Measurements from ENCODE around the gene SRI.

The SRI gene

DNA sequence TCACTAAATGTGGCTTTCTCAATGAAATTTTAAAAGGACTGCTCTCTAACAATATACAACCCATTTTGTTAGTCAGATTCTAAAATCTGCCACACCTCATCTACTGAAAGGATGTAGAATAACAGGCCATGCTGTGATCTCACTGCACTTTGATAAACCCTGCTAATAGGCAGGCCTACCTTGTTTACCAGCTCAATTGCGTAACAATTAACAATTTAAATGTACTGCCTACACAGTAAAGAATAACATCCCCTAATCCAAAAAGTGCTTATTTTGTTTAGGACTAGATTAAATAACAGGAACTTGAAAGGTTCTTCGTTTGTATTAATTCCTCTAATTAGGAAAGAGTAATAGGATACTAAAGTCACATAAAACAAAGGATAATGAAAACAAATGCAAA, 4.5 kb downstream of the SRI start:
- no peak overlapping the region for H3K4me3 ChIP-seq (ENCODE audit: low read length)
- DNase-seq (ENCODE audit: low read depth): no peak
- TF ChIP-seq, protein P1, sequence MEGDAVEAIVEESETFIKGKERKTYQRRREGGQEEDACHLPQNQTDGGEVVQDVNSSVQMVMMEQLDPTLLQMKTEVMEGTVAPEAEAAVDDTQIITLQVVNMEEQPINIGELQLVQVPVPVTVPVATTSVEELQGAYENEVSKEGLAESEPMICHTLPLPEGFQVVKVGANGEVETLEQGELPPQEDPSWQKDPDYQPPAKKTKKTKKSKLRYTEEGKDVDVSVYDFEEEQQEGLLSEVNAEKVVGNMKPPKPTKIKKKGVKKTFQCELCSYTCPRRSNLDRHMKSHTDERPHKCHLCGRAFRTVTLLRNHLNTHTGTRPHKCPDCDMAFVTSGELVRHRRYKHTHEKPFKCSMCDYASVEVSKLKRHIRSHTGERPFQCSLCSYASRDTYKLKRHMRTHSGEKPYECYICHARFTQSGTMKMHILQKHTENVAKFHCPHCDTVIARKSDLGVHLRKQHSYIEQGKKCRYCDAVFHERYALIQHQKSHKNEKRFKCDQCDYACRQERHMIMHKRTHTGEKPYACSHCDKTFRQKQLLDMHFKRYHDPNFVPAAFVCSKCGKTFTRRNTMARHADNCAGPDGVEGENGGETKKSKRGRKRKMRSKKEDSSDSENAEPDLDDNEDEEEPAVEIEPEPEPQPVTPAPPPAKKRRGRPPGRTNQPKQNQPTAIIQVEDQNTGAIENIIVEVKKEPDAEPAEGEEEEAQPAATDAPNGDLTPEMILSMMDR (conservative IDR thresholded peaks at IDR 0.05; ENCODE audit: low read depth, low read length): no peak

DNA sequence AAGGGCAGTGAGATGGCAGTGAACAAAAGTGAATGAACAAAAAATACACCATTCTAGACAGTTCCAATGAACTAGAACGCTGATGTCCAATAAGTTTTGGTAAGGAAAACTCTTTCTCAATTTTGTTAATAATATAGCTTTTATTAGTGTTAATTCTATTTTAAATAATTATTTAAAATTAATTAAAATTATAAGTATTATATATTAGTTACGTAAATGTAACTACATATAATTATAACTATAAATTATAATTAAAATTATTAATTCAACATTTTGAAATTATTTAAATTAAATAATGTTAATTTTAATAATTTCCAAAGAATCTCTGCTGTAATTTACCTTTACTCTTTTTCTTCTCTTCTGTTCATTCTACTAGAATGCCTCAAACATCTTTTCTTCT, 5.4 kb downstream of the SRI start:
- TF ChIP-seq, protein P1 (conservative IDR thresholded peaks at IDR 0.05; ENCODE audit: low read depth, low read length): no peak
- no peak for DNase-seq (ENCODE audit: low read depth)
- H3K4me3 ChIP-seq (ENCODE audit: low read length): no peak overlapping the region

DNA sequence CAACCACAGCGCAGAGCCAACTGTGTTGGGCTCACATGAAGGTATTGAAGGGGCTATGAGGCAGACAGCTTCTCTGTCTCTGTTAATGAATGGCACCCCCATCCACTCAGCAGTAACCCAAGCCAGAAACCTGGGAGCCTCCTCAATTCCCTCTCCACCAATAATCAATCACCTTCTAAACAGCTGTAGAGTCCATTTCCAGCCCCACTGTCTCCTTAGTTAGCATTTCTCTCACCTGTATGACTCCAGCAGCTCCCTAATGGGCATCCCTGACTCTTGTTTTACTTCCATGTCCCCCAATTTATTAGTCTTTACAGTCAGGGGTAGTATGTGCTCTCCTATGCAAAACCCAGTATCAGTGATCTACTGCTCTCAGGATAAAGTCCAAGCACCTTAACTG, 6.9 kb downstream of the SRI start:
- H3K4me3 ChIP-seq (ENCODE audit: low read length): no peak overlapping the region
- DNase-seq (ENCODE audit: low read depth): no peak
- TF ChIP-seq, protein P1 (conservative IDR thresholded peaks at IDR 0.05; ENCODE audit: low read depth, low read length): no peak

DNA sequence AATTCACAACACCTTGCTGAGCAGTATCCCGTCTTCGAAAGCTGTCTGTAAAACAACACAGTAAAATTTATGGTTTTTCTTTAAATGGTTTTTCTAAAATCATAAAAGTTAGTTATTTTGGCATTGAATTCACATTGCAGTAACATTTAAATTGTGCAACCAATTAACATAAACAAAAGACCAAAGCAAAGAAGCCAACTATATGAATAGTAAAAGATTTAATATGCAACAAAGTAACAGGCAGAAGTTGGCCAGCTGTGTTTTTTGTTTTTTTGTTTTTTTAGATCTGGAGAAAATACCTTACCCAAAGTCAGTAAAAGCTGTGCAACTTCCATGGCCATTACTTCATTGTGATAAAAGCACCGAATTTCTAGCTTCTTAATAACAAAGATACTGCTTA, 11.3 kb downstream of the SRI start:
- TF ChIP-seq, protein P1 (conservative IDR thresholded peaks at IDR 0.05; ENCODE audit: low read depth, low read length): no peak
- H3K4me3 ChIP-seq (ENCODE audit: low read length): no peak overlapping the region
- no peak for DNase-seq (ENCODE audit: low read depth)

DNA sequence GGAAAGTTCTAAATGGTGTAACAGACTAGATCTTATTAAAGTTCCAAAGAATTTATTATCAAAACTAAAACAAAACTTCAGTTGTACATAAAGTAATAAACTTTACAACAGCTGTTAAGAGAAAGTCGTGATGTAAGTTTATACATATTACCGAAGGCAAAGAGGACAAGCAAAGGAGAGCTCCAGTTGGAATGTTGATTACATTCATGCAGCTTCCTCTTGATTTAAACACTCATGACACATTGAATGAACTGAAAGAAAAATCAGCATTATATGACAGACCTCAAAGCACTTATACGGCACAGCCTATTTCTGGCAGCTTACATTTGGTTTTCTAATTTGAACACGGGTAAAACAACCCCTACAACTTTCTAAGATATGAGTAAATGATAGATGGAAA, 13.6 kb downstream of the SRI start:
- H3K4me3 ChIP-seq (ENCODE audit: low read length): no peak overlapping the region
- DNase-seq (ENCODE audit: low read depth): no peak
- TF ChIP-seq, protein P1 (conservative IDR thresholded peaks at IDR 0.05; ENCODE audit: low read depth, low read length): no peak

DNA sequence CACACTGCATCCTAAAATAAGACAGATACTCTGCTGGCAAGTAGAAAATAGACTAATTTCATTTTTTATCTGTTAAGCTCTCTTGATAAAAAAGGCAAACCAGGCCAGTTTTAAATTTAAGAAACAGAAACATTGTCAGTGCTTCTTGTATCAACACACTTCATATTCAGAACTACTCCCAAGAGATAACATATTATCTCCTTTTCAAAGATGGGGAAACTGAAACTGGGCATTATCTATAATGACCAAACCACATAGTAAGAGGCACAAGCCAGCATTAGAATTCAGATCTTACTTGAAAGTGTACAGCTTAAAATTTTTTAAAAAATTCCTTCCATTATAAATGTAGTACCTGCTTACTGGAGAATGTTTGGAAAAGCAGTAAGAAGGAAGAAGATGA, 14.7 kb downstream of the SRI start:
- H3K4me3 ChIP-seq (ENCODE audit: low read length): no peak overlapping the region
- TF ChIP-seq, protein P1 (conservative IDR thresholded peaks at IDR 0.05; ENCODE audit: low read depth, low read length): no peak
- DNase-seq (ENCODE audit: low read depth): no peak

DNA sequence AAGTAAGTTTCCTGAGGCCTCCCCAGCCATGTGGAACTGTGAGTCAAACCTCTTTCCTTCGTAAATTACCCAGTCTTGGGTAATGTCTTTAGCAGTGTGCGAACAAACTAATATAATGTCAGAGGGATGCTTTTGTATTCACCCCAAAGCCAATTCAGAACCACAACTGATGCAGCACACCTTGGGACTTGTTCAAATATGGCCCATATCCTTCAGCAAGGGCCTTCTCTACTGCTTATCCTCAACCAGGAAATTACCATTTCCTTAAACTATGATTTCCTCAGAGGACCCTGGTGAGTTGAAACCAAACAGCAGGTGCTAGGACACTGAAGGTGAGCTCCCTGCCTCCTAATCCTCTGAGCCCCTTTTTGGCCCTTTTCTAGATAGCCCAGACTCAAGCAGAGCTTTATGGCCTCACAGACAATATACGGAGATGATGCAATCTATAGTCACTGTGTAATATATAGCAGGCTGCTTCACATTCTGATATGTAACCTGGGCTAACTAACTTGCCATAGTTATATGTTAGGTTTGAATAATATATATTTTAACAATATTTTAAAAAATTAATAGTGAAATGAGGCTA, 15.2 kb downstream of the SRI start:
- DNase-seq (ENCODE audit: low read depth): no peak
- no peak overlapping the region for H3K4me3 ChIP-seq (ENCODE audit: low read length)
- TF ChIP-seq, protein P1 (conservative IDR thresholded peaks at IDR 0.05; ENCODE audit: low read depth, low read length): no peak

All from retinal pigment epithelial cell (primary cell).